DMS 273 treated with DMSO at 0.1 percent for 48 hours (cell line): Measurements from ENCODE around the gene JARID2.
"Not testable (repeated sequence)": the region's sequence is repeated elsewhere in the genome, so short reads cannot be mapped to it uniquely, and the experiment has no call there.

Experiments used
- DNase-seq: peaks from one replicate; lab custom pipeline; 2025; lab: John Stamatoyannopoulos, UW

The JARID2 gene

GRCh38 chr6:15522856-15523529 is 277.1 kb downstream of the JARID2 start:
- DNase-seq = no peak

GRCh38 chr6:15523679-15524630 is 278.1 kb downstream of the JARID2 start:
- no peak for DNase-seq

GRCh38 chr6:15524861-15525401 is 279.1 kb downstream of the JARID2 start:
- no peak for DNase-seq

GRCh38 chr6:15526212-15526701 is 280.4 kb downstream of the JARID2 start:
- DNase-seq = no peak

- DNase-seq = no peak
Measured at GRCh38 chr6:15527838-15528617, 282.2 kb downstream of the JARID2 start.

GRCh38 chr6:15528870-15529269 is 283.0 kb downstream of the JARID2 start:
- no peak for DNase-seq

- no peak for DNase-seq
Measured at GRCh38 chr6:15530411-15530810, 284.5 kb downstream of the JARID2 start.

GRCh38 chr6:15531973-15532372 is 286.1 kb downstream of the JARID2 start:
- DNase-seq = no peak

GRCh38 chr6:15533379-15534026 is 287.6 kb downstream of the JARID2 start:
- no peak for DNase-seq

GRCh38 chr6:15534974-15535373 is 289.1 kb downstream of the JARID2 start:
- DNase-seq = no peak

- DNase-seq = no peak
Measured at GRCh38 chr6:15535495-15536197, 289.8 kb downstream of the JARID2 start.

- no peak for DNase-seq
Measured at GRCh38 chr6:15536198-15536955, 290.5 kb downstream of the JARID2 start.

GRCh38 chr6:15538106-15538505 is 292.2 kb downstream of the JARID2 start:
- DNase-seq = no peak

- DNase-seq = no peak
Measured at GRCh38 chr6:15538766-15539495, 293.1 kb downstream of the JARID2 start.

GRCh38 chr6:15539722-15540270 is 293.9 kb downstream of the JARID2 start:
- DNase-seq = no peak

GRCh38 chr6:15543332-15543917 is 297.6 kb downstream of the JARID2 start:
- not testable (repeated sequence) for DNase-seq

- DNase-seq = no peak
Measured at GRCh38 chr6:15544321-15544900, 298.5 kb downstream of the JARID2 start.

GRCh38 chr6:15546591-15546990 is 300.7 kb downstream of the JARID2 start:
- no peak for DNase-seq
